Left lung (tissue), 10 donors: ENCODE results near the gene ANO5. TPM values are rescaled to one million over a fixed set of nuclear protein-coding genes. Genes with fewer than 3 reads are reported as not detected.

Experiments used
- ATAC-seq: fragments of 200-7000 bp; cut with Tn5 transposase; one replicate; pipeline ENCODE4 v1.9.1; 2020; ENCODE audit warnings: moderate library complexity
- DNase-seq, 4 donors: peaks; one replicate each; pipeline ENCODE4 v3.0.0-alpha.2; 2013 to 2020
- H3K27ac ChIP-seq, 2 donors: fragments of 200-600 bp; sonication (generic) in 1 of 2; one replicate each; pipeline versions ENCODE4 v1.5.0 to v1.8.0; 2020 to 2021
- H3K27me3 ChIP-seq, 2 donors: fragments of 200-600 bp; sonication (generic) in 1 of 2; one replicate each; pipeline versions ENCODE4 v1.5.0 to v1.8.0; 2020 to 2021
- H3K36me3 ChIP-seq, 2 donors: fragments of 200-600 bp; sonication (generic) in 1 of 2; one replicate each; pipeline versions ENCODE4 v1.5.0 to v1.8.0; 2020 to 2021
- H3K4me1 ChIP-seq, 2 donors: fragments of 200-600 bp; one replicate each; pipeline ENCODE4 v1.8.0; 2021
- H3K4me3 ChIP-seq, 2 donors: fragments of 200-600 bp; sonication (generic) in 1 of 2; one replicate each; pipeline versions ENCODE4 v1.5.0 to v1.8.0; 2020 to 2021; ENCODE audit warnings: mild to moderate bottlenecking in 1 of 2
- H3K9me3 ChIP-seq, 2 donors: fragments of 200-600 bp; sonication (generic) in 1 of 2; one replicate each; pipeline versions ENCODE4 v1.5.0 to v1.8.0; 2020 to 2021
- CTCF ChIP-seq, 2 donors: fragments of 200-600 bp; sonication (generic) in 1 of 2; IDR thresholded peaks; one replicate each; pipeline versions ENCODE4 v1.5.0 to v1.8.0; 2021; ENCODE audit warnings: antibody characterized with exemption in 2 of 2
- intact Hi-C, 2 donors: fragments of 100-400 bp; cut with DNase I; formaldehyde crosslinking; loops; one replicate each; pipeline versions ENCODE4 v1.11.2 to v1.14.2; 2022
- polyA plus RNA-seq, 6 donors: library from polyadenylated mRNA; unstranded; fragments of 120-200 nt; gene quantifications; one replicate each; pipeline ENCODE4 v1.2.1, GENCODE V29; 2013; ENCODE audit not compliant: insufficient read length in 6 of 6
- total RNA-seq, 2 donors: library from RNA; stranded (reverse); fragmentation: NEBNext Ultra II Directional; extraction: Animal tissue kit (Norgen Biotek cat#: 25700); gene quantifications; one replicate each; pipeline ENCODE4 v1.2.1, GENCODE V29; 2021
- donor health status: DM: no; HTN: yes; CAD: no.
- donor health status: DM: no; HTN: no; CAD: no.

ANO5 gene
- total and polyA plus RNA-seq, 8 donors = 1.9 to 4.6 (median 2.9) TPM

DNA sequence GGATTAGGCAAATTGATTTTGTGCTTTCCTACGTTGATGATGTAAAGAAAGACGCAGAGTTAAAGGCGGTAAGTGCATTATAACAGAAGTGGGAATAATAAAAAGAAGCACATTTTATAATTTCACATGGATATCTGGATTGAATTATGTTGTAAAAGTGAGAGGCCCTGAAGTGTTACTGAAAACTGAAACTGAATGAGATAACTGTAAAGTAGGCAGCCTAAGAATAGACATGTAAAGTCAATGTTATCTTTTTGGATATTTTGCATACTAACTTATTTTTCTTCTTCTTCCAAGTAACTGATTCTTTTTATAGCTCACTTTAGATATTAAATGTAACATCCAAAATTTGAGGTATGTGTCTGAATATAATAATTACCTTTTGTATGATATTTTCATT, 28.3 kb downstream of the ANO5 start:
- intact Hi-C loops = no loop called here
- Histone ChIP-seq H3K36me3 (no peaks in the 10 kb centered on the region), H3K27me3 (no peaks in the 10 kb centered on the region), H3K9me3 (no peaks in the 10 kb centered on the region), H3K27ac (no peak overlapping the region), H3K4me3 (no peak overlapping the region), H3K4me1 (no peaks in the 10 kb centered on the region)
- no peak for ATAC-seq
- no peak for DNase-seq
- no peak for TF ChIP-seq CTCF (IDR thresholded peaks at IDR 0.05)

DNA sequence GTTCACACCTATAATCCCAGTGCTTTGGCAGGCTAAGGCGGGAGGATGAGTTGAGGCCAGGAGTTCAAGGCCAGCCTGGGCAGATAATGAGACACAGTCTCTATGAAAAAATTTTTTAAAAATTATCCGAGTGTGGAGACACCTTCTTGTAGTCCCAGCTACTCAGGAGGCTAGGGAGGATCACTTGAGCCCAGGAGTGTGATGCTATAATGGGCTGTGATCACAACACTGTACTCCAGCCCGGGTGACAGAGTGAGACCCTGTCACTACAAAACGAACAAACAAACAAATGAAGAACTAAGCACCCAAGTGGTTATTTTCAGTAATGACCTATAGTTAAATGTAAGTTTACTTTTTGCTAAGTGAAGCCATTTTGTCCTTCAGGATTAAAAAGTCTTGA, 32.3 kb downstream of the ANO5 start:
- ATAC-seq (no peak), DNase-seq (no peak)
- Histone ChIP-seq H3K4me3 (no peak overlapping the region), H3K4me1 (no peaks in the 10 kb centered on the region), H3K27me3 (no peaks in the 10 kb centered on the region), H3K27ac (no peak overlapping the region), H3K36me3 (no peaks in the 10 kb centered on the region), H3K9me3 (no peaks in the 10 kb centered on the region)
- no peak for TF ChIP-seq CTCF (IDR thresholded peaks at IDR 0.05)
- intact Hi-C loops = no loop called here

DNA sequence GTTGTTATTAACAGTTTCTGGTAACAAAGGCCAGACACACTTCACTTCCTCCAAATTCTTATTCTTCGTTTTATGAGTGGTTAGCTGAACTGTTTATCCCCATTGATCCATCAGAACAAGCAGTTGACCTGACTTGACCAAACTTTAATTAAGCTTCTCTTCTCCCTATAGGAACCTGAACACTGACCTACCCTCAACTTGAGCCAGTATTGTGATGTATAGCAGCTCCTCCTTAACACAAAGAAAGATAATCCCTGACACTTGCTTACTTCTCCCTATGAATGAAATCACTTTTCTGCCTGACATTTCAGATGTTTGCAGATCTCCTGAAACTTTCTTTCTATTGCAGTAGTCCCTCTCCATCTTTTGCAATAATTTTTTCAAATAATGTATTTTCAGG, 41.9 kb downstream of the ANO5 start:
- Histone ChIP-seq H3K9me3 (no peaks in the 10 kb centered on the region), H3K27me3 (no peaks in the 10 kb centered on the region), H3K4me3 (no peak overlapping the region), H3K27ac (no peak overlapping the region), H3K4me1 (no peaks in the 10 kb centered on the region), H3K36me3 (no peaks in the 10 kb centered on the region)
- no peak for ATAC-seq
- DNase-seq = no peak
- intact Hi-C loops = no loop called here
- no peak for TF ChIP-seq CTCF (IDR thresholded peaks at IDR 0.05)

GRCh38 chr11:22244986-22245592, 52.2 kb downstream of the ANO5 start:
- peak; percentile 44 to 70 for TF ChIP-seq CTCF (IDR thresholded peaks at IDR 0.05)
- Histone ChIP-seq H3K27me3 (no peaks in the 10 kb centered on the region), H3K4me1 (no peaks in the 10 kb centered on the region), H3K36me3 (no peaks in the 10 kb centered on the region), H3K27ac (no peak overlapping the region), H3K9me3 (no peaks in the 10 kb centered on the region), H3K4me3 (no peak overlapping the region)
- intact Hi-C loops = no loop called here
- DNase-seq = peak in 3 of 4 donors; percentile 2 to 38 (median 26)
- peak; percentile 94 for ATAC-seq

GRCh38 chr11:22246992-22247391, 54.1 kb downstream of the ANO5 start:
- ATAC-seq (peak; percentile 75), DNase-seq (no peak)
- intact Hi-C loops = no loop called here
- no peak overlapping the region for H3K4me3 ChIP-seq
- no peaks in the 10 kb centered on the region for H3K27me3 ChIP-seq
- H3K27ac ChIP-seq = no peak overlapping the region
- H3K36me3 ChIP-seq = no peaks in the 10 kb centered on the region
- no peaks in the 10 kb centered on the region for H3K9me3 ChIP-seq
- no peaks in the 10 kb centered on the region for H3K4me1 ChIP-seq
- no peak for TF ChIP-seq CTCF (IDR thresholded peaks at IDR 0.05)
